Activated CD4-positive, alpha-beta T cell treated with anti-CD3 and anti-CD28 coated beads, Interleukin-2, amount 50 U/mL, for 4 hours (primary cell): ENCODE data around the gene TMEM184B.
"Not testable (repeated sequence)": the region's sequence is repeated elsewhere in the genome, so short reads cannot be mapped to it uniquely, and the experiment has no call there.

Experiments
- DNase-seq, 2 experiments: peaks; one replicate each; pipeline ENCODE4 v3.0.0-alpha.2; 2020

Gene TMEM184B

GRCh38 chr22:38202437-38203089 lies 70.2 kb downstream of the TMEM184B start:
- DNase-seq: peak; percentile 29 to 40

- peak; percentile 87 to 89 for DNase-seq
Observed at GRCh38 chr22:38201711-38202436, 70.9 kb downstream of the TMEM184B start, which contains the start of gene MAFF. MAFF (plus strand) TSS chr22:38201994; CDS start chr22:38213854, 11,860 bp downstream.

GRCh38 chr22:38201371-38201710 lies 71.5 kb downstream of the TMEM184B start:
- DNase-seq: no peak

- DNase-seq: no peak
Observed at GRCh38 chr22:38199826-38200559, 72.8 kb downstream of the TMEM184B start.

- no peak for DNase-seq
Observed at GRCh38 chr22:38196791-38197419, 75.9 kb downstream of the TMEM184B start.

- no peak for DNase-seq
Observed at GRCh38 chr22:38193580-38193979, 79.2 kb downstream of the TMEM184B start.

GRCh38 chr22:38192475-38192863 lies 80.3 kb downstream of the TMEM184B start:
- no peak for DNase-seq

- DNase-seq: no peak
Observed at GRCh38 chr22:38191731-38192474, 80.9 kb downstream of the TMEM184B start.

GRCh38 chr22:38191055-38191454 lies 81.8 kb downstream of the TMEM184B start:
- DNase-seq: no peak

GRCh38 chr22:38190581-38190980 lies 82.2 kb downstream of the TMEM184B start:
- DNase-seq: no peak

GRCh38 chr22:38189104-38189503 lies 83.7 kb downstream of the TMEM184B start:
- no peak for DNase-seq

GRCh38 chr22:38187413-38188212 lies 85.2 kb downstream of the TMEM184B start:
- no peak for DNase-seq

GRCh38 chr22:38186429-38186828 lies 86.4 kb downstream of the TMEM184B start:
- DNase-seq: no peak

- no peak for DNase-seq
Observed at GRCh38 chr22:38184788-38185187, 88.0 kb downstream of the TMEM184B start.

GRCh38 chr22:38181453-38182200 lies 91.2 kb downstream of the TMEM184B start, which contains the start of gene PLA2G6:
PLA2G6 (minus strand) TSS chr22:38181830; CDS start chr22:38169426, 12,404 bp downstream.
- peak; percentile 95 to 96 for DNase-seq

GRCh38 chr22:38180841-38181452 lies 91.9 kb downstream of the TMEM184B start:
- DNase-seq: no peak

GRCh38 chr22:38178605-38178937 lies 94.2 kb downstream of the TMEM184B start:
- DNase-seq: not testable (repeated sequence)

- DNase-seq: no peak
Observed at GRCh38 chr22:38177926-38178604, 94.7 kb downstream of the TMEM184B start.

- DNase-seq: not testable (repeated sequence)
Observed at GRCh38 chr22:38177571-38177925, 95.3 kb downstream of the TMEM184B start.

- DNase-seq: no peak
Observed at GRCh38 chr22:38177044-38177443, 95.8 kb downstream of the TMEM184B start.
